DMS 273 (cell line): ENCODE data around the gene SCG5.
A peak's percentile ranks its signal among the peaks of the same experiment; 100 is the strongest.
"Not testable (repeated sequence)": the region's sequence is repeated elsewhere in the genome, so short reads cannot be mapped to it uniquely, and the experiment has no call there.

Source experiments
- DNase-seq: peaks from one replicate; lab custom pipeline; 2025; ENCODE audit not compliant: unreplicated experiment; lab: John Stamatoyannopoulos, UW

Gene SCG5

GRCh38 chr15:32641517-32642059 lies at the start of gene SCG5:
TSS of gene SCG5 (plus strand) at chr15:32641710. CDS start at chr15:32643593, 1,883 bp downstream.
- peak; percentile 23 for DNase-seq

GRCh38 chr15:32593151-32593550 lies 48.4 kb upstream of the SCG5 start, which contains the start of gene GOLGA8N:
TSS of gene GOLGA8N (plus strand) at chr15:32593456.
- not testable (repeated sequence) for DNase-seq

- not testable (repeated sequence) for DNase-seq
Measured at GRCh38 chr15:32609518-32609917, 32.0 kb upstream of the SCG5 start.

GRCh38 chr15:32610719-32611118 lies 30.8 kb upstream of the SCG5 start:
- DNase-seq = not testable (repeated sequence)

GRCh38 chr15:32614712-32615050 lies 26.8 kb upstream of the SCG5 start:
- DNase-seq = not testable (repeated sequence)

GRCh38 chr15:32615051-32615870 lies 26.2 kb upstream of the SCG5 start, which contains the start of gene ARHGAP11A:
TSS of gene ARHGAP11A (plus strand) at chr15:32615504. CDS start at chr15:32616212, 708 bp downstream.
- not testable (repeated sequence) for DNase-seq

- DNase-seq = not testable (repeated sequence)
Measured at GRCh38 chr15:32615871-32616426, 25.6 kb upstream of the SCG5 start.

GRCh38 chr15:32636410-32636809 lies 5.1 kb upstream of the SCG5 start:
- no peak for DNase-seq

- DNase-seq = no peak
Measured at GRCh38 chr15:32636908-32637567, 4.5 kb upstream of the SCG5 start.

GRCh38 chr15:32637704-32638103 lies 3.8 kb upstream of the SCG5 start:
- DNase-seq = no peak

- DNase-seq = no peak
Measured at GRCh38 chr15:32642667-32643435, 1.3 kb downstream of the SCG5 start.

GRCh38 chr15:32643907-32644445 lies 2.5 kb downstream of the SCG5 start:
- no peak for DNase-seq

- peak; percentile 29 for DNase-seq
Measured at GRCh38 chr15:32646291-32646690, 4.8 kb downstream of the SCG5 start.

- DNase-seq = peak; percentile 37
Measured at GRCh38 chr15:32649342-32649741, 7.8 kb downstream of the SCG5 start.

GRCh38 chr15:32651229-32651837 lies 9.8 kb downstream of the SCG5 start:
- peak; percentile 69 for DNase-seq

- no peak for DNase-seq
Measured at GRCh38 chr15:32652178-32652577, 10.7 kb downstream of the SCG5 start.

GRCh38 chr15:32656091-32656490 lies 14.6 kb downstream of the SCG5 start:
- peak; percentile 3 for DNase-seq

- no peak for DNase-seq
Measured at GRCh38 chr15:32656496-32656895, 15.0 kb downstream of the SCG5 start.

GRCh38 chr15:32657198-32657883 lies 15.8 kb downstream of the SCG5 start:
- no peak for DNase-seq

- no peak for DNase-seq
Measured at GRCh38 chr15:32657941-32658340, 16.4 kb downstream of the SCG5 start.
